MM.1S (cell line): ENCODE results near the gene METTL21A.

ENCODE experiments used
- DNase-seq: peaks from one replicate; pipeline ENCODE4 v3.0.0-alpha.2; 2015
- H2AFZ ChIP-seq: fragments of 300-600 bp; sonication (generic); 2 replicates; pipeline ENCODE4 v1.6.0; 2016; ENCODE audit warnings: antibody characterized with exemption, low read length
- H3F3A ChIP-seq: fragments of 300-600 bp; sonication (generic); 2 replicates; pipeline ENCODE4 v1.6.1; 2016; ENCODE audit warnings: mild to moderate bottlenecking, antibody characterized with exemption, low read length, moderate library complexity, mixed read lengths; ENCODE audit not compliant: insufficient read depth
- H3K27ac ChIP-seq: fragments of 300-600 bp; sonication (generic); 2 replicates; pipeline ENCODE4 v1.5.1; 2016; ENCODE audit warnings: mild to moderate bottlenecking, low read length
- H3K27me3 ChIP-seq: fragments of 300-600 bp; sonication (generic); replicated peaks from 2 replicates; pipeline ENCODE4 v1.6.0; 2016; ENCODE audit warnings: low read length; ENCODE audit not compliant: insufficient read depth
- H3K36me3 ChIP-seq: fragments of 300-600 bp; sonication (generic); replicated peaks from 2 replicates; pipeline ENCODE4 v1.6.1; 2016; ENCODE audit warnings: mild to moderate bottlenecking, low read length, mixed read lengths; ENCODE audit not compliant: insufficient read depth
- H3K4me1 ChIP-seq: fragments of 300-600 bp; sonication (generic); 2 replicates; pipeline ENCODE4 v1.6.1; 2016; ENCODE audit warnings: low read length, mixed read lengths
- H3K4me2 ChIP-seq: fragments of 300-600 bp; sonication (generic); 2 replicates; pipeline ENCODE4 v1.6.0; 2016; ENCODE audit warnings: low read depth, low read length
- H3K4me3 ChIP-seq: fragments of 300-600 bp; sonication (generic); 2 replicates; pipeline ENCODE4 v1.5.1; 2016; ENCODE audit warnings: low read length, mixed read lengths
- H3K79me2 ChIP-seq: fragments of 300-600 bp; sonication (generic); 2 replicates; pipeline ENCODE4 v1.6.1; 2016; ENCODE audit warnings: mixed run types, low read length, mixed read lengths
- H3K9ac ChIP-seq: fragments of 300-600 bp; sonication (generic); 2 replicates; pipeline ENCODE4 v1.6.1; 2016; ENCODE audit warnings: low read length, mixed read lengths
- H3K9me2 ChIP-seq: fragments of 300-600 bp; sonication (generic); replicated peaks from 2 replicates; pipeline ENCODE4 v1.6.1; 2016; ENCODE audit warnings: mild to moderate bottlenecking, low read length, mixed read lengths; ENCODE audit not compliant: insufficient read depth
- H3K9me3 ChIP-seq: fragments of 300-600 bp; sonication (generic); replicated peaks from 2 replicates; pipeline ENCODE4 v1.6.1; 2016; ENCODE audit warnings: mild to moderate bottlenecking, low read length, mixed read lengths; ENCODE audit not compliant: insufficient read depth
- H4K20me1 ChIP-seq: fragments of 300-600 bp; sonication (generic); 2 replicates; pipeline ENCODE4 v1.6.1; 2016; ENCODE audit warnings: mild to moderate bottlenecking, low read length, moderate library complexity, mixed read lengths; ENCODE audit not compliant: insufficient read depth
- CTCF ChIP-seq: fragments of 300-600 bp; sonication (generic); IDR thresholded peaks from 2 replicates; pipeline ENCODE4 v1.5.1; 2016; ENCODE audit warnings: antibody characterized with exemption, low read length, mixed read lengths
- EZH2 ChIP-seq: fragments of 300-600 bp; sonication (generic); optimal IDR thresholded peaks from 2 replicates; pipeline ENCODE3; 2017; ENCODE audit warnings: low read depth, mild to moderate bottlenecking, antibody characterized with exemption, low read length, mixed read lengths
- EZH2phosphoT487 ChIP-seq: fragments of 300-600 bp; sonication (generic); IDR thresholded peaks from 2 replicates; pipeline ENCODE4 v1.6.1; 2018; ENCODE audit warnings: antibody characterized with exemption, low read length

METTL21A gene

GRCh38 chr2:207612714-207613113 lies 12.5 kb downstream of the METTL21A start:
- Histone ChIP-seq H2AFZ (no peak overlapping the region), H3K9me3 (no peaks in the 10 kb centered on the region), H3K9ac (no peak overlapping the region), H3K27me3 (no peaks in the 10 kb centered on the region), H3K4me3 (no peak overlapping the region), H3K4me2 (no peak overlapping the region), H3K9me2 (no peaks in the 10 kb centered on the region), H4K20me1 (no peaks in the 10 kb centered on the region), H3K36me3 (no peaks in the 10 kb centered on the region), H3F3A (no peaks in the 10 kb centered on the region), H3K4me1 (no peaks in the 10 kb centered on the region), H3K27ac (no peak overlapping the region), H3K79me2 (no peaks in the 10 kb centered on the region)
- no peak for DNase-seq
- no peak for TF ChIP-seq EZH2phosphoT487
- no peak for TF ChIP-seq EZH2
- no peak for TF ChIP-seq CTCF

GRCh38 chr2:207606829-207607228 lies 18.4 kb downstream of the METTL21A start:
- H3K4me1 ChIP-seq, result no peaks in the 10 kb centered on the region
- no peaks in the 10 kb centered on the region for H3K79me2 ChIP-seq
- no peak for DNase-seq
- H3K4me3 ChIP-seq, result no peak overlapping the region
- no peak overlapping the region for H3K27ac ChIP-seq
- no peaks in the 10 kb centered on the region for H3F3A ChIP-seq
- no peak for TF ChIP-seq EZH2phosphoT487
- TF ChIP-seq EZH2, result no peak
- H3K36me3 ChIP-seq, result no peaks in the 10 kb centered on the region
- H3K27me3 ChIP-seq, result no peaks in the 10 kb centered on the region
- H3K9ac ChIP-seq, result no peak overlapping the region
- no peak overlapping the region for H3K4me2 ChIP-seq
- no peaks in the 10 kb centered on the region for H4K20me1 ChIP-seq
- H3K9me2 ChIP-seq, result no peaks in the 10 kb centered on the region
- no peaks in the 10 kb centered on the region for H3K9me3 ChIP-seq
- H2AFZ ChIP-seq, result no peak overlapping the region

- no peak for DNase-seq
- no peak overlapping the region for H2AFZ ChIP-seq
- no peaks in the 10 kb centered on the region for H3K27me3 ChIP-seq
- TF ChIP-seq EZH2, result no peak
- TF ChIP-seq CTCF, result no peak
- TF ChIP-seq EZH2phosphoT487, result no peak
- no peak overlapping the region for H3K4me2 ChIP-seq
- no peak overlapping the region for H3K9ac ChIP-seq
- no peak overlapping the region for H3K27ac ChIP-seq
- no peaks in the 10 kb centered on the region for H3K9me3 ChIP-seq
- H3K4me3 ChIP-seq, result no peak overlapping the region
- H3K79me2 ChIP-seq, result no peaks in the 10 kb centered on the region
- H3F3A ChIP-seq, result no peaks in the 10 kb centered on the region
- H3K36me3 ChIP-seq, result no peaks in the 10 kb centered on the region
- H3K9me2 ChIP-seq, result no peaks in the 10 kb centered on the region
- no peaks in the 10 kb centered on the region for H3K4me1 ChIP-seq
- H4K20me1 ChIP-seq, result no peaks in the 10 kb centered on the region
These were observed 18.8 kb downstream of the METTL21A start for GRCh38 chr2:207606399-207606798.

GRCh38 chr2:207603486-207603885 lies 21.7 kb downstream of the METTL21A start:
- Histone ChIP-seq H3K27me3 (no peaks in the 10 kb centered on the region), H3K27ac (no peak overlapping the region), H3K9me3 (no peaks in the 10 kb centered on the region), H3K4me2 (no peak overlapping the region), H2AFZ (no peak overlapping the region), H4K20me1 (no peaks in the 10 kb centered on the region), H3K9me2 (no peaks in the 10 kb centered on the region), H3K79me2 (no peaks in the 10 kb centered on the region), H3K9ac (no peak overlapping the region), H3K36me3 (no peaks in the 10 kb centered on the region), H3K4me1 (no peaks in the 10 kb centered on the region), H3F3A (no peaks in the 10 kb centered on the region), H3K4me3 (no peak overlapping the region)
- no peak for DNase-seq
- TF ChIP-seq EZH2phosphoT487 (no peak), EZH2 (no peak), CTCF (no peak)
